Right cardiac atrium (tissue), 5 donors: Measurements from ENCODE around the gene SLC6A4. TPM values are rescaled to one million over a fixed set of nuclear protein-coding genes. Genes with fewer than 3 reads are reported as not detected.
"Not testable (repeated sequence)": the region's sequence is repeated elsewhere in the genome, so short reads cannot be mapped to it uniquely, and the experiment has no call there.

Experiments
- ATAC-seq, 2 donors: fragments of 200-7000 bp; cut with Tn5 transposase; one replicate each; pipeline versions ENCODE4 v1.8.0 to v1.9.1; 2020; ENCODE audit warnings: moderate library complexity in 2 of 2, mild to moderate bottlenecking in 1 of 2
- DNase-seq, 3 donors: peaks; one replicate each; pipeline ENCODE4 v3.0.0-alpha.2; 2020
- H3K27ac ChIP-seq: one replicate; pipeline ENCODE4 v1.5.1; 2013; ENCODE audit warnings: mild to moderate bottlenecking, low read length, control low read depth, moderate library complexity
- H3K27me3 ChIP-seq: one replicate; pipeline ENCODE4 v1.6.1; 2013; ENCODE audit not compliant: control insufficient read depth, insufficient read depth
- H3K4me1 ChIP-seq: one replicate; pipeline ENCODE4 v1.6.1; 2013; ENCODE audit warnings: low read length; ENCODE audit not compliant: control insufficient read depth, insufficient read depth
- H3K4me3 ChIP-seq: one replicate; pipeline ENCODE4 v1.5.1; 2013; ENCODE audit warnings: low read length, control low read depth
- H3K9me3 ChIP-seq: one replicate; pipeline ENCODE4 v1.6.1; 2013; ENCODE audit warnings: low read length; ENCODE audit not compliant: control insufficient read depth
- WGBS: extraction: QIAGEN DNeasy Blood & Tissue Kit; methylation state at CpG from one replicate; pipeline ENCODE4 v1.1.7; 2013; 5-methylcytosine and 5-hydroxymethylcytosine counted together
- intact Hi-C, 4 donors: fragments of 100-400 bp; cut with DNase I; formaldehyde crosslinking; loops; one replicate each; pipeline versions ENCODE4 v1.11.0 to v1.14.0; 2022 to 2023
- polyA plus RNA-seq: library from polyadenylated mRNA; stranded (reverse); fragments of 200-250 nt; gene quantifications from one replicate; pipeline ENCODE4 v1.2.3, GENCODE V29; 2013
- total RNA-seq, 4 donors: library from RNA; stranded (reverse); fragmentation: NEBNext Ultra II Directional; extraction: Animal tissue kit (Norgen Biotek cat#: 25700); gene quantifications; one replicate each; pipeline ENCODE4 v1.2.1, GENCODE V29; 2021
- donor health status: healthy with polysubstance abuse.
- donor health status: DM: no; HTN: yes; CAD: no.
- donor health status: DM: no; HTN: no; CAD: no.
- donor health status: DM: no; HTN: yes; CAD: no; lungs with severe emphysema.
- donor health status: DM: yes; HTN: yes; CAD: no.

The SLC6A4 gene
- total and polyA plus RNA-seq, 5 donors: 0.19 to 3.3 (median 1.1) TPM

DNA sequence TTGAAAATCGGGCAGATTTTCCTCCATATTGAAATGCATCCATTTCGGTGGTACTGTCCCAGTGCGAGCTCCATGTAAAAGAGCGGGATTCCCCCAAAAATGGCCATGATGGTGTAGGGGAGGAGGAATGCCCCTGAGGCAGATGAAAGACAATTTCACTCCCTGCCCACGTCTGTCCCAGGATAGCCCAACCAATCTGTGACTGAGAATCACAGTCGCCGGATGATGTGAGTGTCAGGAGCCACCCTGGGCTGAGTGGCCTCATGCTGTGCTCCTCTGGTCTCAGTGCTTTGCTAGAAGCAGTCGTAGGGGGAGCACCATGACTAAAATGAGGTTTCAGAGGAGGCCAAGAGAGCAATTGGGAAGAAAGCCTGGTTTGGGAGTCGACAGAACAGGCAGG lies 16.7 kb downstream of the SLC6A4 start:
- H3K27ac ChIP-seq: no peak overlapping the region
- no peaks in the 10 kb centered on the region for H3K27me3 ChIP-seq
- WGBS: 83% methylated on average over 9 of the region's 9 CpGs
- no peak overlapping the region for H3K4me3 ChIP-seq
- DNase-seq (no peak), ATAC-seq (no peak)
- no peaks in the 10 kb centered on the region for H3K9me3 ChIP-seq
- no peaks in the 10 kb centered on the region for H3K4me1 ChIP-seq
- intact Hi-C loops: no loop called here

DNA sequence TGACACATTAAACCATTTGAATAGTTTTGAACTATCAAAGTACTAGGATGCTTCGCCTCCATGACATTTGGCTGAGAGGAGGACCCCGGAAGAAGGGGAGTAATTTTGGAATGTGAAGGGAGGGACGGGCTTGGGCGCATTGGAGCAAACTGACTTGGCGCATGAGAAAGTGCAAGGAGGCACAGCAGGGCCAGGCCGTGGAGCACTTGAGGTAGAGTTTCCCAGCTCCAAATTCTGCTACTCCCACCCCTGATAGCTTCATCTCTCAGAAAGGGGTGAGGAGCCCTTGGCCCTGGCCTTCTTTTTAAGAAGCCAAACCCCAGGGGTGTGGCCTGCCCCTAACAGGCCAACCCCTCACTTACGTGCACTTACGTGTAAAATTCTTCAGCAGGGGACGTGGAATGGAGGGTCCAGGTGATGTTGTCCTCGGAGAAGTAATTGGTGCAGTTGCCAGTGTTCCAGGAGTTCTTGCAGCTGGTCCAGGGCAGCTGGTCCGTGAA lies 17.7 kb downstream of the SLC6A4 start:
- no peak overlapping the region for H3K27ac ChIP-seq
- H3K4me1 ChIP-seq: no peaks in the 10 kb centered on the region
- H3K9me3 ChIP-seq: no peaks in the 10 kb centered on the region
- no peaks in the 10 kb centered on the region for H3K27me3 ChIP-seq
- DNase-seq (no peak), ATAC-seq (no peak)
- 95% methylated on average over 11 of the region's 11 CpGs for WGBS
- intact Hi-C loops: no loop called here
- H3K4me3 ChIP-seq: no peak overlapping the region

DNA sequence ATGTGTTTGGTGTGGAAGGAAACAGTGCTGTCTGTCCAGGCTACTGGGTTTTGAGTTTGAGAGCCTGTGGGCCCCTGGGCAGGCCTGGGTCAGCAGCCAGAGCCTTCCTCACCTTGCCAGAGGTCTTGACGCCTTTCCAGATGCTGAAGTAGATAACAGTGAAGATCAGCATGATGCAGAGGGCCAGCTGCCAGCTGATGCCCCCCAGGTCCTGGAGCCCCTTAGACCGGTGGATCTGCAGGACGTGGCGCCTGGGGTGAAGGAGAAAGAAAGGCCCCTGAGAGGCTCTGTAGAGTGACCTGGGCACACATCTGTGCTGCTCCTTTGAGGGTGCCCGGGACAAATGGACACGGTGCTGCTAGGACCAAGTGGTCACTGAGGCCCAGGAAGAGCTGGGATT lies 18.4 kb downstream of the SLC6A4 start:
- 96% methylated on average over 6 of the region's 6 CpGs for WGBS
- Histone ChIP-seq H3K27me3 (no peaks in the 10 kb centered on the region), H3K9me3 (no peaks in the 10 kb centered on the region), H3K27ac (no peak overlapping the region), H3K4me1 (no peaks in the 10 kb centered on the region), H3K4me3 (no peak overlapping the region)
- ATAC-seq (no peak), DNase-seq (no peak)
- intact Hi-C loops: no loop called here

DNA sequence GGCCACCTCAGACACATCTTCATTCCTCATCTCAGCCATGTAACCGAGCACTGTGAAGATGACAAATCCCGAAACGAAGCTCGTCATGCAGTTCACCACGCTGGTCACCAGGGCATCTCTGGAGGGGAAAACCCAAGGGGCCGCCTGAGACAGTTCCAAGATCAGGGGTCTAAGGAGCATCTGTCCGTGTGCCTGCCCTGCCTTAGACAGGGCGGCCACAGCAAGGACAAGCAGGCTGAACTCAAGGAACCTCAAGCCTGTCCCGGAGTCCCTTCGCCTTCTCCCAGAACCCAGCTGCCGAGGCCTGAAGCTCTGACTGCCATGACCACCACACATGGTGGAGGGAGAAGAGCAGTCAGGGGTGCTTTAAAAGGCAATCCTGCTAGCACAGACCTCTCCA lies 22.7 kb downstream of the SLC6A4 start:
- Histone ChIP-seq H3K4me3 (no peak overlapping the region), H3K9me3 (no peaks in the 10 kb centered on the region), H3K4me1 (no peaks in the 10 kb centered on the region), H3K27me3 (no peaks in the 10 kb centered on the region), H3K27ac (no peak overlapping the region)
- ATAC-seq: no peak
- 90% methylated on average over 11 of the region's 11 CpGs for WGBS
- intact Hi-C loops: no loop called here
- DNase-seq: no peak

DNA sequence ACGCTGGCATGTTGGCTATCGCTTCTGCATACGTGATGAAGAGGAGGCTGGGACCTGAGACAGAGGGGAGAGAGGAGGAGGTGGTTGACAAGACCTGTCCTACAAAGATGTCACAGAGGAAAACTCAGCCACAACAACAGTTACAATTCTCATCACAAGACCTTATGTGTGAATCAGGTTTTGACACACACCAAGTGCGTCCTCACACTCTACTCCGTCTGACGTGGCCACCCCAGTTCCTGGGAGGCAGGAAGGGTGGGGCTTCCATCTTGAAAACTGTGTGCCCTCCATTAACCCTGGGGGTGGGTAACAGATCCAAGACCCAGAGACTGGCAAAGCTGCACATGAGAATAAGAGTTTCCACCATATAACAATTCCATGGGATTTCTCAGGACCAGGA lies 24.1 kb downstream of the SLC6A4 start:
- ATAC-seq: no peak
- 74% methylated on average over 6 of the region's 6 CpGs for WGBS
- no peak overlapping the region for H3K4me3 ChIP-seq
- intact Hi-C loops: no loop called here
- no peak overlapping the region for H3K27ac ChIP-seq
- H3K9me3 ChIP-seq: no peaks in the 10 kb centered on the region
- no peak for DNase-seq
- no peaks in the 10 kb centered on the region for H3K4me1 ChIP-seq
- H3K27me3 ChIP-seq: no peaks in the 10 kb centered on the region

DNA sequence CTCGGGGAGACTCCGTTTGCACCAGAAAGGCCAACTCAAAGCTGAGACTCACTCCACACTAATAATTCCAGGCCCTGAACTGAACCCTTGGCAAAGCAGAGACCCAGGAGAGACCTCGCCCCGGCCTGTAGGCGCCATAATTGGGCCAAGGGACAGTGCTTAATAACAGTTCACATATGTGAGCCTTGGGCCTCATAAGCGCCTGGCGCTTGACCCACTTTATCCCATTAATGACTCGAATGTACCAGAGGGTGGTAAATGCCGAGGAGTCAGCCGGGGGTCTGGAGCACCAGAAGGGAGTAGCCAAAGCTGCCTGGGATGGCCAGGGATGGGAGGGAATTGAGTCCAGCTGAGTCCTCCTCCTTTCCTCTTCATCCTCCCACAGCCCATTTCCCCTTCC lies 24.6 kb downstream of the SLC6A4 start:
- H3K9me3 ChIP-seq: no peaks in the 10 kb centered on the region
- no peak overlapping the region for H3K27ac ChIP-seq
- intact Hi-C loops: no loop called here
- H3K4me1 ChIP-seq: no peaks in the 10 kb centered on the region
- 86% methylated on average over 10 of the region's 10 CpGs for WGBS
- no peak overlapping the region for H3K4me3 ChIP-seq
- ATAC-seq (no peak), DNase-seq (no peak)
- H3K27me3 ChIP-seq: no peaks in the 10 kb centered on the region

DNA sequence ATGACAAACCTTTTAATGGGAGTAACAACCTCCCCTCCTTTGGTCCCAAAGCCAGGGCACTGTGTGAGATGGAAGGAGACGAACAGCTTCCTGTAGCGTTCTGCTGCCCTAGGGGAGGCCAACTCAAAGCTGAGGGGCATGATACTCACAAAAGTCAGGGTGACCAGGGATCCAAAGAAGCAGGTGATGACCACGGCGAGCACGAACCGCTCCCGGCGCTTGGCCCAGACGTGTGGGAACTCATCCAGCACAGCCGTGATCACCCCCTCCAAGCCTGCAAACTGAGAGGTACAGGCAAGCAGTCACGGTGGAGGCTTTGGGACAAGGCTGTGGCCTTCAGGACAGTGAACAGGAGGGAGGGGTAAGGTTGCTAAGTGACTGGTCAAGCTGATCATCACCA lies 25.1 kb downstream of the SLC6A4 start:
- ATAC-seq (peak in 1 of 2 donors; percentile 11), DNase-seq (no peak)
- WGBS: 89% methylated on average over 11 of the region's 11 CpGs
- intact Hi-C loops: no loop called here
- Histone ChIP-seq H3K4me3 (no peak overlapping the region), H3K27ac (no peak overlapping the region), H3K27me3 (no peaks in the 10 kb centered on the region), H3K9me3 (no peaks in the 10 kb centered on the region), H3K4me1 (no peaks in the 10 kb centered on the region)

DNA sequence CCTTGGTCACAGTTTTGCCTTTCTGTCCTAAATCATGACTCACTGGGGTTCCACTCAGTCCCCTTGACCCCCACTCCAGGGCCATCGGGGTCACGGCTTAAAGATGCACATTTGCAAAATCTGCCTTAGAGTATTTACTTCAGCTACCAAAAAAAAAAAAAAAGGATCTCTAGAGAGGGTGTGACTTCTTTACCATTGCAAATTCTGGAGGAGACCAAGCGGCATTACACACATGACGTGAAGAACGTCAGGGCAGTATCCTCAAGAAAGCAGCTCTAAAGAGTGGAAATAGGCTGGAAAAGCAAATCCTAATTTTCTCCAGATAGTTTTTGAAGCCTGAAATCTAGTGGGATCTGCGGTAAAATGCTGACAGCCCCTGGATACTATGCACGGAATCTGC lies 25.6 kb downstream of the SLC6A4 start:
- no peak overlapping the region for H3K27ac ChIP-seq
- WGBS: 96% methylated on average over 7 of the region's 7 CpGs

DNA sequence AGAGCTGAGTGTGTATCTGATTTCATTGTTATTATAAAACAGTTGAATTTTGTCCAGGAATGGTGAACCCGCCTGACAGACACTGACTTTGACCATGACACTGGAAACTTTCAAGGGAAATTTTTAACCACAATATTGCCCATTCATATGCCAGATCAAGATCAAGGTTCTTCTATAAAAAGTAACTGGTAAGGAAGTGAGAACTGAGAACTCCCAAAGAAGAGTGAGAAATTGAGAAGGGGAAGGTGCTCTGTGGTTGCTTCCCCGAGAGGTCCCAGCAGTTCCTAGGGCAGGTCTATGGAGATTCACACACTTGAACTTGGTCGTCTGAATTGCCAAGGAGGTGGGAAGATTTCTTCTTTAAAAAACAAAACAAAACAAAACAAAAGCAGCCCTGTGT lies 27.3 kb downstream of the SLC6A4 start:
- intact Hi-C loops: no loop called here
- no peak overlapping the region for H3K4me3 ChIP-seq
- H3K4me1 ChIP-seq: no peaks in the 10 kb centered on the region
- no peak for ATAC-seq
- H3K9me3 ChIP-seq: no peaks in the 10 kb centered on the region
- 75% methylated on average over 3 of the region's 3 CpGs for WGBS
- H3K27ac ChIP-seq: no peak overlapping the region
- DNase-seq: no peak
- H3K27me3 ChIP-seq: no peaks in the 10 kb centered on the region

More for the DNA sequence above, 25.6 kb downstream of the SLC6A4 start:
- Histone ChIP-seq H3K9me3 (no peaks in the 10 kb centered on the region), H3K27me3 (no peaks in the 10 kb centered on the region), H3K4me1 (no peaks in the 10 kb centered on the region), H3K4me3 (no peak overlapping the region)
- DNase-seq (no peak), ATAC-seq (no peak)
- intact Hi-C loops: no loop called here

DNA sequence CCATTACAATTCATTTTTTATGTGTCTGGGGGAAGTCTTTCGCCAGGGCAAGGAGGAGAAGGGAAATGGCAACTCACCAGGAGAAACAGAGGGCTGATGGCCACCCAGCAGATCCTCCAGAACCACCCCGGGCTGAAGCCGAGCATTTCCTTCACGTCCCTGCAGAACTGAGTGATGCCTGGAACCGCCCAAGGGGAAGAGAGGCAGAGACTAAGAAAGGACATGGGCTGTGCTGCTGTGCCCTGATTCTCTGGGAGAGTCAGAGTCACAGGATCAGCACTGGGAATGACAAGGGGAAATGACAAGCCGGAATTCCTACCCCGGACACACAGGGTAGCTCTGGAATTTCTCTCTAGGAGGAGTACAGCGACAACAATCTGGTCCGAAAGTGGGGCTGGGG lies 27.8 kb downstream of the SLC6A4 start:
- Histone ChIP-seq H3K4me1 (no peaks in the 10 kb centered on the region), H3K9me3 (no peaks in the 10 kb centered on the region), H3K27ac (no peak overlapping the region), H3K4me3 (no peak overlapping the region), H3K27me3 (no peaks in the 10 kb centered on the region)
- DNase-seq (no peak), ATAC-seq (no peak)
- intact Hi-C loops: no loop called here
- 72% methylated on average over 9 of the region's 9 CpGs for WGBS

DNA sequence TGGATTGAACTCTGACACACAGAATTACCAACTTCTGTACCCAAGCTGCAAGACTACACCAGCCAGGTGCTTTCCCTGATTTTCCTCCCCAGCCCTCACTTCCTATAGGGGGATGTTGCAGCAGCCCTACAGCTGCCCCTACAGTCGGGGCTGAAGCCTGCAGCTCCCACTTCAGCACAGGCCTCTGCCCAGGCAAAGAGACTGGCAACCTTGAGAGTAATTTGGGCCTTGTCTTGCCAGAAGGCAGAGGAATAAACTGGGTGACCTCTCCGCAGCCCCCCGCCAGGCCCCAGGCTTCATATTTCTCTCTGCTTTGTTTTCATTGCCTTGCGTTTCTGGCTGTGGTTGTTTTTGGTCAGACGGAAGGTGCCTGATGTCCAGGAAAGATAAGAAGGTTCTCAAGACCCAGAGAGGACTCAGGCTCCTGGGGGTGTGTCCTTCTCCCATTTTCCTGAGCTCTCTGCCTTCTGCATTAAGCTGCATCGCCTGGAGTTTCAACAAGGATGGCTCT lies 32.0 kb downstream of the SLC6A4 start:
- H3K4me3 ChIP-seq: no peak overlapping the region
- H3K9me3 ChIP-seq: no peaks in the 10 kb centered on the region
- intact Hi-C loops: no loop called here
- H3K4me1 ChIP-seq: no peaks in the 10 kb centered on the region
- ATAC-seq (no peak), DNase-seq (no peak)
- H3K27me3 ChIP-seq: no peaks in the 10 kb centered on the region
- no peak overlapping the region for H3K27ac ChIP-seq
- WGBS: 80% methylated on average over 6 of the region's 6 CpGs

DNA sequence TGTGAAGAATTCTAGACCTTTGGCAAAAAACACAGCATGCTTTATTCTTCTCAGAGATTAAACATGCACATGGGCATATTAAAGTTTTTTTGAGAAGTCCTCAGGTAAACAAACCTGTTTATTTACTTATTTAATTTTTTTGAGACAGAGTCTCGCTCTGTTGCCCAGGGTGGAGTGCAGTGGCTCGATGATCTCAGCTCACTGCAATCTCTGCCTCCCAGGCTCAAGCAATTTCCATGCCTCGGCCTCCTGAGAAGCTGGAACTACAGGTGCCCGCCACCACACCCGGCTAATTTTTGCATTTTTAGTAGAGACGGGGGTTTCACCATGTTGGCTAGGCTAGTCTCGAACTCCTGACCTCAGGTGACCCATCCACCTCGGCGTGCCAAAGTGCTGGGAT lies 34.8 kb downstream of the SLC6A4 start:
- 84% methylated on average over 9 of the region's 9 CpGs for WGBS
- intact Hi-C loops, H3K9me3 ChIP-seq, ATAC-seq, H3K4me1 ChIP-seq, H3K27ac ChIP-seq, DNase-seq, H3K27me3 ChIP-seq, H3K4me3 ChIP-seq: not testable (repeated sequence)
